GM19193 (cell line): ENCODE results near the gene ARRDC2.

Source experiments
- POLR2A ChIP-seq: IDR thresholded peaks from 4 replicates; pipeline ENCODE4 v1.6.1; 2011; ENCODE audit not compliant: insufficient read depth, insufficient read length; ENCODE audit errors: extremely low read depth

Gene ARRDC2

DNA sequence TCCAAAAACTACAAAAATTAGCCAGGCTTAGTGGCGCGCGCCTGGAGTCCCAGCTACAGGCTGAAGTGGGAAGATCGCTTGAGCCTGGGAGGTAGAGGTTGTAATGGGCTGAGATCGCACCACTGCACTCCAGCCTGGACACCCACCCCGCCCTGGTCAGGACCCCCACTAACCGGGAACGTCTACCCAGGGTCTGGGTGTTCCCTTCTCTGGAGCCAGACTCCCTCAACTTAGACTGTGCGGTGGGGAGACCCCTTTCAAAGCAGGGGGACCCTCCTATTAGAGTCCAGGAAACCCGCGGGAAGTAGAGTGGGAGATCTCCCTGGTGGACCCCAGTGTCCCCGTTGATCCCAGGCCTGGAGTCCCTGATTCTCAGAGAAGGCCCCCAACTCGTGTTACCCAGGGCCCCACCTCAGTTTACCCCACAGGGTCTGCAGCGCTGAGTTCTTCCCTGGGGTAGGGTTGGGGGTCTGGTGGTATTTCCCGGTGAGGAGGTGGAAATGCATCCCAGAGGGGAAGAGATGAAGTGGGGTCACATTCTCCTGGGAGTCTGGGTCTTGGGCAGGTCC is 6.1 kb upstream of the ARRDC2 start:
- no peak for TF ChIP-seq POLR2A

DNA sequence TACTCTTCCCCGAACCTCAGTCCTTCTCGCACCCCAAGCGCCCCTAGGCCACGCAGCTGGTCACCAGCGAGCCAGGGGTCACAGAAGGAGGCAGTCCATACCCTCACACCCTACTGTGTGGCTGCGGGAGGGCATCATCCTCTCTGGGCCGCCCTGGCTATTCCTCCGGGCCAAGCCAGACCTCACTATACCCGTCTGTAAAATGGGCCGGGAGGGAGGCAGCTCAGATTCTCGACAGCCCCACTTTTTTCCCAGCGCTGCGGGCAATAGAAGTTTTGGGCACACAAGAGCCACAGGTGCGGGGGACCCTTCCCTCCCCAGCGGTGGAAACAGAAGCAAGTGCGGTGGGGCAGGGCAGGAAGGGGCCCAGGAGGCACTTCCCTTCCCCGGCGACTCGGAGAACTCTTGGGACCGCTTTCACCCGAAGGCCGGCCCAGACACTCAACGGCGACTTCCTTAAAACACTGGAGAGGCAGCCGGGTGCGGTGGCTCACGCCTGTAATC is 5.6 kb upstream of the ARRDC2 start:
- no peak for TF ChIP-seq POLR2A

DNA sequence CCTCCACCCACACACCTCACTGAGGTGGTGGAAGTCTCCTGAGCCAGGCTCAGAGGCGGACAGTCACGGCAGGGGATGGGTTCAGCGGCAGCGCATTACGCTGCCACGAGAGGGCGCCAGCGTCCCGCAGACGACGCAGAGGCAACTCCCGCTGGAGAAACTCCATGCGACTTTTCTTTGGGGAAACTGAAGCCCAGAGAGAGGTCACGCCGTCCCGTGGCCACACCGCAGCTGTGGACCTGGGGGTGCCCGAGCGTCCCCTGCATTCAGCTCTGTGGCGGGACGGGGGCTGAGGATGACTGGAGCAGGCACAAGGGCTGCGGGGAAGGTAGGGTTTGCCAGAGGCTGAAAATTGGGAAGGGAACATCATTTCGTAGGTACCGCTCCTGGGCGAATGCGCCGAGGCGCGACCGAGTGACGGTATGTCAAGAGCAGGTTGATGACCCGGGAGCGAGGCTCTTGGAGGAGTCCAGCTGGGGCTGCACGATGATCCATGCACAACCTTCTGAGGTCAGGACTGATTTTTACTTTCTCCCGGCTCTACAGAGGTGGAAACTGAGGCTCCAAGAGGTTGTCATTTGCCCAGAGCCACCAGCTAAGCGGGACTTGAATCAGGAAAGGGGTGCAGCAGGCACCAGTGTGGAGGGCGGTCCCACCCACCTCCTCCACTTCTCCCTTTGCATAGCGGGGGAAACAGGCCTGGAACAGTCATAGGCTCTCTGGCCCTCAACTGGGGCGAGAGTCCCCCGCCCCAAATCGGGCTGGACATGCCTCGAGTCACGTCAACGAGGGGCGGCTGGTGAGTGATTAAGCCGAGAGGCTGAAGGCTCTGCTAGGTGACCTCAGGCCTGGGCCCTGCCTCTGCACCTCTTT is 690 bp upstream of the ARRDC2 start:
- no peak for TF ChIP-seq POLR2A

DNA sequence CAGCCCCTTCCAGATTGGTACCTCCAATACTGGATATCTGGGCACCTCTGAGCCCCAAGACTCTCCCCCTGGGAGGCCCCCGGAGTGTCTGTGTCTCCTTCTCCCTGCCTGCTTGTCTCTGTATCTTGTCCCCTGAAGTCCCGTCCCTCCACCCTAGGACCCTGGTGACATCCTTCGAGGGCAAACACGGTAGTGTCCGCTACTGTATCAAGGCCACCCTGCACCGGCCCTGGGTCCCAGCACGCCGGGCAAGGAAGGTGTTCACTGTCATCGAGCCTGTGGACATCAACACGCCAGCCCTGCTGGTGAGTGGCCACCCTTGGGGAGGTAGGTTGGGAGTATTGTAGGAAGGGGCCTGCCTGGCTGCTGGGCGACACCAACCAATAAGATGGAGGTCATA is 844 bp downstream of the ARRDC2 start:
- no peak for TF ChIP-seq POLR2A

DNA sequence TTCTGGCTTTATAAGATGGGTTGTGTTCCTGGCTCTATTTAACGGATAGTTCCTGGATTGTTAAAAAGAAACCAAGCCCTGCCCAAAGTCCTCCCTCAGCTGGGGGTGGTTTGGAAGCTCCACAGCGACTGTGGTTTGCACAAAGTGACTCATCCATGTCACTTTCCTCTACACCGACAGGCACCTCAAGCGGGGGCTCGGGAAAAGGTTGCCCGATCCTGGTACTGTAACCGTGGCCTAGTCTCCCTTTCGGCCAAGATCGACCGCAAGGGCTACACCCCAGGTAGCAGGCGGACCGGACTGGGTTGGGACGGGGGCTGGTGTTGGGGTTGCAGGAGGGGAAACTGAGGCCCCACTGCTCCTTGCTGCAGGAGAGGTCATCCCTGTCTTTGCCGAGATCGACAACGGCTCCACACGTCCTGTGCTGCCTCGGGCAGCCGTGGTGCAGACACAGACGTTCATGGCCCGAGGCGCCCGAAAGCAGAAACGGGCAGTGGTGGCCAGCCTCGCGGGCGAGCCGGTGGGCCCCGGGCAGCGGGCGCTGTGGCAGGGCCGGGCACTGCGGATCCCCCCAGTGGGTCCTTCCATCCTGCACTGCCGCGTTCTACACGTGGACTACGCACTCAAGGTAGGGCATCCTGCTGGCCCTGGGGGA is 1.6 kb downstream of the ARRDC2 start:
- TF ChIP-seq POLR2A = no peak

DNA sequence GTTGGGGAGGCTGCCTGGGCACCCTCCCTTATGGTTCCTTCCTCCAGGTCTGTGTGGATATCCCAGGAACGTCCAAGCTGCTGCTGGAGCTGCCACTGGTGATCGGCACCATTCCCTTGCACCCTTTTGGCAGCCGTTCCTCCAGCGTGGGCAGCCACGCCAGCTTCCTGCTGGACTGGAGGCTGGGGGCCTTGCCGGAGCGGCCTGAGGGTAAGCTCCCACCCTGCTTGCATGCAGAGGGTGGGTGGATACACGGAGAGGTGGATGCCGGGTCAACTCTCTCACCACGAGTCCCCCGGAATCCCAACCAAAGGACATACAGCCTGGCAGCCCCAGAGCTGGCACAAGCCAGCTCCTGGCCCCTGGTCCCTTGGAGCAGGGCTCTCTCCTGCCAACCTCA is 2.2 kb downstream of the ARRDC2 start:
- no peak for TF ChIP-seq POLR2A

DNA sequence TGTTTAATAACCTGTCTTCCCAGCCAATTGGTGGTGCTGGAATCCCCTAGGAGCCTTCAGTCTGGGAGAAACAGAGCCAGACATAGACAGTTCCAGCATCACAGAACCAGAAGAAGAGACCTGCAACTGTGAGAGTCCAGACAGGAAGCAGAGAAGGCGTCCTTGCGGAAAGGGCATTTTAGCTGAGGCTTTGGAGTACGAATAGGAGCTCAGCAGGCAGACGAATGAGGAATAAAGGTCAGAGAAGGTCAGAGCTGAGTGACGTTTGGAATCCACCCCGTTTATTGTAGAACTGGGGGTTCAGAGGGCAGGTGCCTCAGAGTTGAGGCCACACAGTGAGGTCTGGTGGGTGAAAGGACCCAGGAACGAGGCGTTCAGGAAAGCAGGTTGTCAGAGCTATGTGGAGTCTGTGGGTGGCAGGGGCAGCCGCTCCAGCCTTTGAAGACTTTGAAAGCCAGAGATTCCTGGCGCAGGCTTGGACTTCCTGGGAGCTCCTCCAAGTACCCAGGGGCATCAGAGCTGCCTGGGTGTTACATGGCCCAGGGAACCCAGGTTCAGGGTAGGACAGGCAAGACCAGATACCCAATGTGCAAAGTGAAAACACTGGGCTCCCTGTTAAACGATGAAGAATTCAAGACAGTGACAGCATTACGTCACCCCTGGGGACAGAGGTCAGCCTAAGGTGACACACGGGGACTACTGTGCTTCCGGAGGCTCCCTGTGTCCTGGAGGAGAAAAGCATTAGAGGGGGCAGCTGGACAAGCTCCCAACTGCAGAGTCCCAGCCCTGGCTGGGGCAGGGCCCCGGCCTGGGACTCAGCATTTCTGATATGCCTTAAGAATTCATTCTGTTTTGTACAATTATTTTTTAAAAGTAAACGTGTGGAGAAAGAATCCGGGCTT is 5.5 kb downstream of the ARRDC2 start:
- TF ChIP-seq POLR2A = no peak

DNA sequence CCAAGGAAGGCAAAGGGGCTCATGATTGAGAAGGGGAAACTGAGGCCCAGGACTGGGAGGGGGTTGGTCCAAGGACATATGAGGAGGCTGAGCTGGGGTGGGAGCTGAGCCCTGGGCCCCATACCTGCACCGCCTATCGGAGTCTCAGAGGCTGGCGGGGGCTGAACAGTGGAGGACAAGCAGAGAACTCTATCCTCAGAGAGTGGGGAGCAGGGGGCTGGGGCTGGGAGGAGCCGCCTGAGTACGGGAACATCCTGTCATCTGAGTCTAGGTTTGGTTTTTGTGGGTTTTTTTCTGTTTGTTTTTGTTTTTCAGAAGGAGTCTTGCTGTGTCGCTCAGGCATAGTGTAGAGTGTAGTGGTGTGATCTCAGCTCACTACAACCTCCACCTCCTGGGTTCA is 6.2 kb downstream of the ARRDC2 start:
- no peak for TF ChIP-seq POLR2A

DNA sequence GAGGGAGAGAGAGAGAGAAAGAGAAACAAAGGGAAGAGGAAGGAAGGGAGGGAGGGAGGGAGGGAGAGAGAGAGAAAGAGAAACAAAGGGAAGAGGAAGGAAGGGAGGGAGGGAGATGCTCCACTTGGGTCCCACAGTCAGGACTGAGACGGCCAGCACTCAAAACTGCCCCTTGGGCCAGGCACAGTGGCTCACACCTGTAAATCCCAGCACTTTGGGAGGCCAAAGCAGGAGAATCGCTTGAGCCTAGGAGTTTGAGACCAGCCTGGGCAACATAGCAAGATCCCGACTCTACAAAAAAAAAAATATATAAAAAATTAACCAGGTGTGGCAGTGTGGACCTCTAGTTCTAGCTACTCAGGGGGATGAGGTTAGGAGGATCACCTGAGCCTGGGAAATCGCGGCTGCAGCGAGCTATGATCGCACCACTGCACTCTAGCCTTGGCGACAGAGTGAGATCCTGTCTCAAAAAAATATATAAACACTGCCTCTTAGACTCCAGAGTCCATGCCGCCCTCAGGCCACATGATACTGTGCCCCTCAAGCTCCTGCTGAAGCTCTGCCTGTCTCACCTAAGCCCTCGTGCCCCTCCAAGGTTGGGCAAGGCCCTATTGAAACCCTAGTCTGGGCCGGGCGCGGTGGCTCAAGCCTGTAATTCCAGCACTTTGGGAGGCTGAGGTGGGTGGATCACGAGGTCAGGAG is 8.4 kb downstream of the ARRDC2 start:
- TF ChIP-seq POLR2A = no peak

DNA sequence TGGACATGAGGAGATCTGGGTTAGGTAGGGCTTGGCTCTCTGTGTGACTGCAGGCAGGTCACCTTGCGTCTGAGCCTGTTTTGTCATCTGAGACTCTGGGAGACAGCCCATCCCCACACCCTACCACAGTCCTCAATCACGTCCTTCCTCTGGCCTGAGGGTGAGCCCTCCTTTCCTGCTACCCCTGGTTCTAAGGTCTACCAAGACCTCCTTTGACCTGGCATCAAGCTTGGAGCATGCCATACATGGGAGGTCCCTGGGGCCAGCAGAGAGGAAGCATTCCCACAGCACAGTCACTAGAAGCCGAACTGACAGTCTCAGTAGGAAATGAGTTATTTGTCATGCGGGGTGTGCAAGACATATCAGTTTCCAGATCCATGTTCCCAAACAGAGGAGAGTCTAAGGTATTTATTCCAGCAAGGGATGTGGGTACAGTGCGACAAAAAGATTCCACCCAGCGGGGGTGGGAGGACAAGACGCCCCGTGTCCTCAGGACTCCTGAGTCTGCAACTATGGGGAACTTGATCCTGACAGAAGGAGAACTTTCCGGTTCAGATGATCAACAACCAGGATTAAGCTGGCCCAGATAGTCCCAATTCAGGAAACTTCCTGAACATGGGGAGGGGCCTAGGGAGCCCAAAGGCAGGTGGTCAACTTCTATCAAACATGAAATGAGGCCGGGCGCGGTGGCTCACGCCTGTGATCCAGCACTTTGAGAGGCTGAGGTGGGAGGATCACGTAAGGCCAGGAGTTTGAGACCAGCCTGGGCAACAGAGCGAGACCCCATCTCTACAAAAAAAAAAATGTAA is 9.5 kb downstream of the ARRDC2 start:
- no peak for TF ChIP-seq POLR2A

DNA sequence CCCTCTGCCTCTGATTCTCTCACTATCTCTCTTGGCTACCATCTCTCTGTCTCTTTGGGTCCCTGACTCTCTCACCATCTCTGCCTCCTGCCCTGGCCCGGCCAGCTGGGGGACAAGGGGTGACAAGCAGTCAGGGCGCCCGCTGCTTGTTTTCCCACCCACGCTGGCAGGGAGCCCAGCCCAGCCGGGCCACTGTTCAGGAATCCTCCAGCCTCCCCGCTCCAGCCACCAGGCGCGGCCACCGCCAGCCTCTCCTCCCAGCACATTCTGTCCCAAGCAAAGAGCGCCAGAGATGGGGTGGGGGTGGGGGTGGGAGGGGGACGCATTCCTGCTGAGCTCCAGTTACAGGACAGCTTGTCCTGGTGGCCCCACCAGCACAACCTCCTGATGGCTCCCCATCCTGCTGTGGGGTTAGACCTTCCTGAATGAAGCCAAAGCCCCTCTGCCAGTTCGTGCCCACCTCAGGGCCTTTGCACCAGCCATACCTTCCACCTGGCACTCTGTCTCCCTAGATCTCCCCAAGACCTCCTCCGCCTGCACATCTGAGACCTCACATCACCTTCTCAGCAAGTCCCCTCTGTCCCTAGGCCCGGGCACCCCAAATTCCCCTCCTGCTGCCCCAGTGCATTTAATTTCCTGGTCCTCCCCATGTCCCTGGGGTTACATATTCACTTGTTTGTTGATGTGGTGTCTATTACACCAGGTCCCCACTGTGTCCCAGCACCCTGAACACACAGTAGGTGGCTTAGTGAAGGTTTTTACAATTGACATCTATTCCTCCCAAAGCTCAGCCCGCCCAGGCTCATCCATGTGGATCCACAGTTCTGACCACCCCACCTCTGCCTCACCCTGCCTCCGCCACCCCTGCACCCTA is 12.5 kb downstream of the ARRDC2 start:
- TF ChIP-seq POLR2A = no peak

DNA sequence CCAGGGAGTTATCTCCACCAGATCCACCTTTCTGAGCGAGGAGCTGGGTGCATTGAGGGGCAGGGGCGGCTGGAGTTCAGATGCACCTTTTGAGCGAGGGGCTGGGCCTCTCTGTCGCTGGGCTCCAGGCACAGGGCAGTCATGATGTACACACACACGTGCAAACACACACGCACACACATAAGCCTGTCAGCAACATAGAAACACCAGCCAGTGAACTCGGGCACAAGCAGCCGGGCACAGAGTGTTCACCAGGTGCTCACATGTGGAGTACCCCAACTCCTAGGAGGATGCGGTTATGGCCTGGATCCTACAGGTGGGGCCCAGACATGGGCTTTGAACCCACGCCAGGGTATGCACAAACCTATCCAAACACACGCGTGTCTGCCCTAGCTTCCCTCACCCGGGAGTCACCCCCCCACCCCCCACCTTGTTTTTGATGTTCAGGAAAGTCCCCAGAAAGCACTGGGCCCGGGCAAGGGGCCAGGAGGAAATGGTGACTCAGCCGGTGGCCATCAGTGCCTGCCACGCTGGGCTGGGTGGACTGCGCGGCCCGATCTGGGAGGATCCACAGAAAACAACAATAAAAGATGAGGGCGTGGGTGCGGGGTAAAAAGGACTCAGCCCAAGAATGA is 13.3 kb downstream of the ARRDC2 start:
- TF ChIP-seq POLR2A = peak; percentile 3
